Measurements from ENCODE around the gene KRIT1. TPM values are rescaled to one million over a fixed set of nuclear protein-coding genes. Genes with fewer than 3 reads are reported as not detected.
A peak's percentile ranks its signal among the peaks of the same experiment; 100 is the strongest.

KRIT1 gene
- total RNA-seq, 1 experiment from 2014 or later, result 34.9 TPM

DNA sequence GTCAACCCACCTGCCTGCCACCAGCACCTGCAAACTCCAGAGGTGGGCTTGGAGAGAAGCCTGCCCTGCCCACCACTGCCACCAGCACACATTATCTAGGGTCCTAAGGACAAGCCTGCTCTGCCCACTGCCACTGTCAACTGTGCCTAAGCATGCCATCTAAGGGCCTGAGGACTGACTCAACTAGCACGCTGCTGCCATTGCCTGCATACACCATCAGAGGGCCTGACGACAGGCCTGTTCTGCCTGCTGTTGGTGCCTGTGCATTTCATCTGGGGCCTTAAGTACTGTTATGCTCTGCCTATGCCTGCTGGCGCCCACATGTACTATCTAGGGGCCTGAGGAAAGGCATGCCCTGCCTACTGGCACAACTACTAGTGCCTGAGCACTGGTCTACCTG, 39.7 kb downstream of the KRIT1 start:
- H3K9ac ChIP-seq (ENCODE audit: extremely low read depth, insufficient read length, low read length), result no peak overlapping the region
- no peaks in the 10 kb centered on the region for H3K23me2 ChIP-seq (ENCODE audit: insufficient read length, low read depth, low read length, poor library complexity, severe bottlenecking)
- no peak overlapping the region for H3K18ac ChIP-seq (ENCODE audit: insufficient read length, low read depth, low read length)
- H2BK20ac ChIP-seq (ENCODE audit: low read depth, low read length, poor library complexity, severe bottlenecking), result no peak overlapping the region
- H4K5ac ChIP-seq (ENCODE audit: insufficient read length, low read depth, low read length), result no peak overlapping the region
- no peak overlapping the region for H3K27ac Mint-ChIP-seq
- no peak overlapping the region for H4K8ac ChIP-seq (replicated peaks; ENCODE audit: insufficient read length, low read depth, low read length)
- H3K79me2 ChIP-seq (ENCODE audit: insufficient read depth, low read length), result no peaks in the 10 kb centered on the region
- no CpG with 5 or more reads among the region's 3 CpGs for WGBS (ENCODE audit: extremely low coverage, insufficient read length, low lambda C conversion rate)
- H3K27ac ChIP-seq (ENCODE audit: insufficient read length, low read depth, low read length), result no peak overlapping the region
- H3K4me1 Mint-ChIP-seq, result no peaks in the 10 kb centered on the region
- H3T11ph ChIP-seq (ENCODE audit: low read length), result no peak overlapping the region
- TF ChIP-seq, protein P1, sequence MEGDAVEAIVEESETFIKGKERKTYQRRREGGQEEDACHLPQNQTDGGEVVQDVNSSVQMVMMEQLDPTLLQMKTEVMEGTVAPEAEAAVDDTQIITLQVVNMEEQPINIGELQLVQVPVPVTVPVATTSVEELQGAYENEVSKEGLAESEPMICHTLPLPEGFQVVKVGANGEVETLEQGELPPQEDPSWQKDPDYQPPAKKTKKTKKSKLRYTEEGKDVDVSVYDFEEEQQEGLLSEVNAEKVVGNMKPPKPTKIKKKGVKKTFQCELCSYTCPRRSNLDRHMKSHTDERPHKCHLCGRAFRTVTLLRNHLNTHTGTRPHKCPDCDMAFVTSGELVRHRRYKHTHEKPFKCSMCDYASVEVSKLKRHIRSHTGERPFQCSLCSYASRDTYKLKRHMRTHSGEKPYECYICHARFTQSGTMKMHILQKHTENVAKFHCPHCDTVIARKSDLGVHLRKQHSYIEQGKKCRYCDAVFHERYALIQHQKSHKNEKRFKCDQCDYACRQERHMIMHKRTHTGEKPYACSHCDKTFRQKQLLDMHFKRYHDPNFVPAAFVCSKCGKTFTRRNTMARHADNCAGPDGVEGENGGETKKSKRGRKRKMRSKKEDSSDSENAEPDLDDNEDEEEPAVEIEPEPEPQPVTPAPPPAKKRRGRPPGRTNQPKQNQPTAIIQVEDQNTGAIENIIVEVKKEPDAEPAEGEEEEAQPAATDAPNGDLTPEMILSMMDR (conservative IDR thresholded peaks at IDR 0.05), result peak; percentile 32; the same call in 1 of the 3 replicates
- no peaks in the 10 kb centered on the region for H3K27me3 ChIP-seq (ENCODE audit: insufficient read depth, low read length)
- H3K9me3 Mint-ChIP-seq, result no peaks in the 10 kb centered on the region
- H3K4me2 ChIP-seq (ENCODE audit: insufficient read depth, insufficient read length, low read length), result no peak overlapping the region
- no peak overlapping the region for H3K14ac ChIP-seq (ENCODE audit: insufficient read depth, low read length)
- peaks cover 6 to 24% (median 15%) of the 10 kb centered on the region in 3 experiments; a peak in 6 of 7 replicates for H3K36me3 Mint-ChIP-seq (ENCODE audit: insufficient read depth in 1 of 3, low read depth in 3 of 3)
- peak; percentile 32 for DNase-seq
- no peak overlapping the region for H2BK12ac ChIP-seq (ENCODE audit: insufficient read length, low read depth, low read length)
- H2AFZ ChIP-seq (ENCODE audit: low read length), result no peak overlapping the region
- H2BK120ac ChIP-seq (ENCODE audit: low read depth, low read length, poor library complexity, severe bottlenecking), result no peak overlapping the region
- no peak overlapping the region for H2BK5ac ChIP-seq (ENCODE audit: insufficient read length, low read length)
- no peak overlapping the region for H3K23ac ChIP-seq (ENCODE audit: insufficient read length, low read depth, low read length)
- H4K91ac ChIP-seq (ENCODE audit: insufficient read length, low read depth, low read length), result no peak overlapping the region
- no peaks in the 10 kb centered on the region for H4K20me1 ChIP-seq (ENCODE audit: control insufficient read depth, insufficient read depth, insufficient read length)
- no peak overlapping the region for H3K4me3 Mint-ChIP-seq
- peaks cover 2% of the 10 kb centered on the region for H3K79me1 ChIP-seq (ENCODE audit: insufficient read depth, low read depth, low read length, poor library complexity, severe bottlenecking)
- H2BK15ac ChIP-seq (ENCODE audit: low read depth, low read length), result no peak overlapping the region
- no peaks in the 10 kb centered on the region for H3K9me3 ChIP-seq (ENCODE audit: control insufficient read depth, low read depth, low read length)
- H3K4ac ChIP-seq (ENCODE audit: low read depth, low read length), result no peak overlapping the region
- H3K27me3 Mint-ChIP-seq (ENCODE audit: low read depth), result no peaks in the 10 kb centered on the region
- H3K4me1 ChIP-seq (ENCODE audit: insufficient read depth, low read length), result no peaks in the 10 kb centered on the region
- H2AK5ac ChIP-seq (ENCODE audit: insufficient read length, low read length), result no peak overlapping the region
- H3K56ac ChIP-seq (ENCODE audit: insufficient read length, low read depth, low read length), result no peak overlapping the region

Data from H9 (cell line).